GM23338 (cell line): ENCODE results near the gene GTF3C6. TPM values are rescaled to one million over a fixed set of nuclear protein-coding genes. Genes with fewer than 3 reads are reported as not detected.

Source experiments
- ATAC-seq: fragments of 200-7000 bp; cut with Tn5 transposase; 3 replicates; pipeline ENCODE4 v1.9.1; 2020
- DNase-seq: peaks from one replicate; pipeline ENCODE4 v3.0.0-alpha.2; 2015; ENCODE audit warnings: low spot score
- H2AFZ ChIP-seq: fragments of 200-600 bp; sonication (generic); 2 replicates; pipeline ENCODE4 v1.8.0; 2016; ENCODE audit warnings: antibody characterized with exemption, mild to moderate bottlenecking, moderate library complexity
- H3F3A ChIP-seq: fragments of 200-600 bp; sonication (generic); replicated peaks from 2 replicates; pipeline ENCODE4 v1.8.0; 2017; ENCODE audit warnings: antibody characterized with exemption, mixed run types, low read depth
- H3K27ac ChIP-seq: fragments of 200-600 bp; sonication (generic); 2 replicates; pipeline ENCODE4 v1.6.1; 2016; ENCODE audit warnings: low read depth
- H3K27me3 ChIP-seq: fragments of 200-600 bp; sonication (generic); 2 replicates; pipeline ENCODE4 v1.8.0; 2016; ENCODE audit warnings: mild to moderate bottlenecking, mixed run types, moderate library complexity; ENCODE audit not compliant: insufficient read depth
- H3K36me3 ChIP-seq: fragments of 200-600 bp; sonication (generic); 2 replicates; pipeline ENCODE4 v1.8.0; 2016; ENCODE audit warnings: mild to moderate bottlenecking; ENCODE audit not compliant: insufficient read depth
- H3K4me1 ChIP-seq: fragments of 200-600 bp; sonication (generic); 2 replicates; pipeline ENCODE4 v1.8.0; 2016; ENCODE audit warnings: mild to moderate bottlenecking, moderate library complexity; ENCODE audit not compliant: insufficient read depth
- H3K4me2 ChIP-seq: fragments of 200-600 bp; sonication (generic); 2 replicates; pipeline ENCODE4 v1.7.1; 2017; ENCODE audit warnings: mixed run types
- H3K4me3 ChIP-seq: fragments of 200-600 bp; sonication (generic); 2 replicates; pipeline ENCODE4 v1.6.1; 2016; ENCODE audit warnings: mixed run types
- H3K79me2 ChIP-seq: fragments of 200-600 bp; sonication (generic); replicated peaks from 2 replicates; pipeline ENCODE4 v1.8.0; 2017; ENCODE audit warnings: mild to moderate bottlenecking; ENCODE audit not compliant: insufficient read depth
- H3K9me2 ChIP-seq: fragments of 200-600 bp; sonication (generic); 2 replicates; pipeline ENCODE4 v1.8.0; 2017; ENCODE audit not compliant: insufficient read depth
- H4K20me1 ChIP-seq: fragments of 200-600 bp; sonication (generic); replicated peaks from 2 replicates; pipeline ENCODE4 v1.8.0; 2017; ENCODE audit warnings: mild to moderate bottlenecking; ENCODE audit not compliant: insufficient read depth
- H3K27ac Mint-ChIP-seq: 2 replicates; pipeline ENCODE4 v1.8.0; 2020; ENCODE audit warnings: inconsistent platforms, mild to moderate bottlenecking, moderate library complexity, mixed read lengths
- H3K27me3 Mint-ChIP-seq: 3 replicates; pipeline ENCODE4 v1.8.0; 2022; ENCODE audit warnings: low read depth, mild to moderate bottlenecking, moderate library complexity, mixed read lengths, inconsistent platforms; ENCODE audit not compliant: insufficient read depth, poor library complexity
- H3K36me3 Mint-ChIP-seq: 3 replicates; pipeline ENCODE4 v1.8.0; 2021; ENCODE audit warnings: low read depth, mild to moderate bottlenecking, inconsistent platforms, moderate library complexity, mixed read lengths
- H3K4me1 Mint-ChIP-seq: 3 replicates; pipeline ENCODE4 v1.8.0; 2020; ENCODE audit warnings: mild to moderate bottlenecking, inconsistent platforms, mixed read lengths
- H3K4me3 Mint-ChIP-seq: 3 replicates; pipeline ENCODE4 v1.8.0; 2021; ENCODE audit warnings: moderate library complexity, mild to moderate bottlenecking, inconsistent platforms, mixed read lengths
- H3K9me3 Mint-ChIP-seq: 3 replicates; pipeline ENCODE4 v1.8.0; 2020; ENCODE audit warnings: moderate library complexity, mild to moderate bottlenecking, inconsistent platforms, mixed read lengths
- STAT1 ChIP-seq: IDR thresholded peaks from one replicate; pipeline ENCODE4 v1.6.1; 2016; ENCODE audit warnings: antibody characterized with exemption; ENCODE audit not compliant: unreplicated experiment
- ZNF114 ChIP-seq: fragments of 250-450 bp; sonication (Bioruptor Pico); IDR thresholded peaks from 2 replicates; pipeline ENCODE4 v1.5.0; 2020; ENCODE audit warnings: mild to moderate bottlenecking, moderate library complexity
- ZNF331 ChIP-seq: fragments of 250-450 bp; sonication (Bioruptor Pico); IDR thresholded peaks from 2 replicates; pipeline ENCODE4 v1.5.0; 2020; ENCODE audit warnings: low read depth, mild to moderate bottlenecking, moderate library complexity
- polyA plus RNA-seq: library from polyadenylated mRNA; unstranded; fragments of >200 nt; fragmentation: Nextera tagmentation; extraction: Ambion mirVana; gene quantifications from 2 replicates; pipeline ENCODE4 v1.2.1, GENCODE V29; 2016
- total RNA-seq: library from RNA; depleted of rRNA; stranded (reverse); fragments of >200 nt; shearing (Covaris generic); gene quantifications from 2 replicates; pipeline ENCODE4 v1.2.3, GENCODE V29; 2014
- TF ChIP-seq, protein P1 (sequence below): fragments of 250-450 bp; sonication (Bioruptor Pico); IDR thresholded peaks from 2 replicates; pipeline ENCODE4 v1.5.0; 2020; ENCODE audit warnings: mild to moderate bottlenecking, moderate library complexity
- TF ChIP-seq, protein P2 (sequence below), 2 experiments: fragments of 200-600 bp in 1 of 2; sonication (generic) in 1 of 2; conservative IDR thresholded peaks; 2 replicates each; pipeline versions ENCODE4 v1.5.1 to v1.6.1; 2016 to 2017; ENCODE audit warnings: antibody characterized with exemption in 2 of 2, low read depth in 2 of 2, mild to moderate bottlenecking in 2 of 2, moderate library complexity in 1 of 2

The GTF3C6 gene
- total and polyA plus RNA-seq, 2 experiments from 2014 or later = 41.2 to 245 TPM

DNA sequence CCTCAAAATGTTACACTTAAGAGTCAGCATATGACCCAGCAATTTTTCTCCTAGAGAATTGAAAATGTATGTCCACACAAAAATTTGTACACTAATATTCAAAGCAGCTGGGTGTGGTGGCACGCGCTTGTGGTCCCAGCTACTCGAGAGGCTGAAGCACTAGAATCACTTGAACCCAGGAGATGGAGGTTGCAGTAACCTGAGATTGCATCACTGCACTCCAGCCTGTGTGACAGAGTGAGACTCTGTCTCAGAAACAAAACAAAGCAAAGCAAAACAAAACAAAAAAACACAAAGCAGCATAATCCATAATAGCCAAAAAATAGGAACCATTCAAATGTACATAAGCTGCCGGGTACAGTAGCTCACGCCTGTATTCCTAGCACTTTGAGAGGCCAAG, 21.7 kb downstream of the GTF3C6 start:
- H3K79me2 ChIP-seq = peaks cover 32% of the 10 kb centered on the region
- peaks cover 6% of the 10 kb centered on the region for H3K36me3 ChIP-seq
- H3K27me3 ChIP-seq = no peaks in the 10 kb centered on the region
- no peak for ATAC-seq
- no peak for DNase-seq
- H4K20me1 ChIP-seq = peaks cover 9% of the 10 kb centered on the region
- H3K4me1 Mint-ChIP-seq = peaks cover 14% of the 10 kb centered on the region
- H2AFZ ChIP-seq = no peak overlapping the region
- H3K4me3 Mint-ChIP-seq = peak overlapping the region; percentile 99; the same call in 2 of the 3 replicates
- no peak overlapping the region for H3K27ac Mint-ChIP-seq
- peaks cover 18% of the 10 kb centered on the region for H3K9me3 Mint-ChIP-seq
- H3K27me3 Mint-ChIP-seq = peaks cover 2% of the 10 kb centered on the region
- no peak overlapping the region for H3K4me3 ChIP-seq
- TF ChIP-seq STAT1 (no peak), ZNF331 (CRISPR knock-in tag) (no peak), ZNF114 (CRISPR knock-in tag) (no peak)
- TF ChIP-seq, protein P1, sequence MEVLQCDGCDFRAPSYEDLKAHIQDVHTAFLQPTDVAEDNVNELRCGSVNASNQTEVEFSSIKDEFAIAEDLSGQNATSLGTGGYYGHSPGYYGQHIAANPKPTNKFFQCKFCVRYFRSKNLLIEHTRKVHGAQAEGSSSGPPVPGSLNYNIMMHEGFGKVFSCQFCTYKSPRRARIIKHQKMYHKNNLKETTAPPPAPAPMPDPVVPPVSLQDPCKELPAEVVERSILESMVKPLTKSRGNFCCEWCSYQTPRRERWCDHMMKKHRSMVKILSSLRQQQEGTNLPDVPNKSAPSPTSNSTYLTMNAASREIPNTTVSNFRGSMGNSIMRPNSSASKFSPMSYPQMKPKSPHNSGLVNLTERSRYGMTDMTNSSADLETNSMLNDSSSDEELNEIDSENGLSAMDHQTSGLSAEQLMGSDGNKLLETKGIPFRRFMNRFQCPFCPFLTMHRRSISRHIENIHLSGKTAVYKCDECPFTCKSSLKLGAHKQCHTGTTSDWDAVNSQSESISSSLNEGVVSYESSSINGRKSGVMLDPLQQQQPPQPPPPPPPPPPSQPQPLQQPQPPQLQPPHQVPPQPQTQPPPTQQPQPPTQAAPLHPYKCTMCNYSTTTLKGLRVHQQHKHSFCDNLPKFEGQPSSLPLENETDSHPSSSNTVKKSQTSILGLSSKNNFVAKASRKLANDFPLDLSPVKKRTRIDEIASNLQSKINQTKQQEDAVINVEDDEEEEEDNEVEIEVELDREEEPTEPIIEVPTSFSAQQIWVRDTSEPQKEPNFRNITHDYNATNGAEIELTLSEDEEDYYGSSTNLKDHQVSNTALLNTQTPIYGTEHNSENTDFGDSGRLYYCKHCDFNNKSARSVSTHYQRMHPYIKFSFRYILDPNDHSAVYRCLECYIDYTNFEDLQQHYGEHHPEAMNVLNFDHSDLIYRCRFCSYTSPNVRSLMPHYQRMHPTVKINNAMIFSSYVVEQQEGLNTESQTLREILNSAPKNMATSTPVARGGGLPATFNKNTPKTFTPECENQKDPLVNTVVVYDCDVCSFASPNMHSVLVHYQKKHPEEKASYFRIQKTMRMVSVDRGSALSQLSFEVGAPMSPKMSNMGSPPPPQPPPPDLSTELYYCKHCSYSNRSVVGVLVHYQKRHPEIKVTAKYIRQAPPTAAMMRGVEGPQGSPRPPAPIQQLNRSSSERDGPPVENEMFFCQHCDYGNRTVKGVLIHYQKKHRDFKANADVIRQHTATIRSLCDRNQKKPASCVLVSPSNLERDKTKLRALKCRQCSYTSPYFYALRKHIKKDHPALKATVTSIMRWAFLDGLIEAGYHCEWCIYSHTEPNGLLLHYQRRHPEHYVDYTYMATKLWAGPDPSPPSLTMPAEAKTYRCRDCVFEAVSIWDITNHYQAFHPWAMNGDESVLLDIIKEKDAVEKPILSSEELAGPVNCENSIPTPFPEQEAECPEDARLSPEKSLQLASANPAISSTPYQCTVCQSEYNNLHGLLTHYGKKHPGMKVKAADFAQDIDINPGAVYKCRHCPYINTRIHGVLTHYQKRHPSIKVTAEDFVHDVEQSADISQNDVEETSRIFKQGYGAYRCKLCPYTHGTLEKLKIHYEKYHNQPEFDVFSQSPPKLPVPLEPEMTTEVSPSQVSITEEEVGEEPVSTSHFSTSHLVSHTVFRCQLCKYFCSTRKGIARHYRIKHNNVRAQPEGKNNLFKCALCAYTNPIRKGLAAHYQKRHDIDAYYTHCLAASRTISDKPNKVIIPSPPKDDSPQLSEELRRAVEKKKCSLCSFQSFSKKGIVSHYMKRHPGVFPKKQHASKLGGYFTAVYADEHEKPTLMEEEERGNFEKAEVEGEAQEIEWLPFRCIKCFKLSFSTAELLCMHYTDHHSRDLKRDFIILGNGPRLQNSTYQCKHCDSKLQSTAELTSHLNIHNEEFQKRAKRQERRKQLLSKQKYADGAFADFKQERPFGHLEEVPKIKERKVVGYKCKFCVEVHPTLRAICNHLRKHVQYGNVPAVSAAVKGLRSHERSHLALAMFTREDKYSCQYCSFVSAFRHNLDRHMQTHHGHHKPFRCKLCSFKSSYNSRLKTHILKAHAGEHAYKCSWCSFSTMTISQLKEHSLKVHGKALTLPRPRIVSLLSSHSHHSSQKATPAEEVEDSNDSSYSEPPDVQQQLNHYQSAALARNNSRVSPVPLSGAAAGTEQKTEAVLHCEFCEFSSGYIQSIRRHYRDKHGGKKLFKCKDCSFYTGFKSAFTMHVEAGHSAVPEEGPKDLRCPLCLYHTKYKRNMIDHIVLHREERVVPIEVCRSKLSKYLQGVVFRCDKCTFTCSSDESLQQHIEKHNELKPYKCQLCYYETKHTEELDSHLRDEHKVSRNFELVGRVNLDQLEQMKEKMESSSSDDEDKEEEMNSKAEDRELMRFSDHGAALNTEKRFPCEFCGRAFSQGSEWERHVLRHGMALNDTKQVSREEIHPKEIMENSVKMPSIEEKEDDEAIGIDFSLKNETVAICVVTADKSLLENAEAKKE = no peak
- TF ChIP-seq, protein P2, sequence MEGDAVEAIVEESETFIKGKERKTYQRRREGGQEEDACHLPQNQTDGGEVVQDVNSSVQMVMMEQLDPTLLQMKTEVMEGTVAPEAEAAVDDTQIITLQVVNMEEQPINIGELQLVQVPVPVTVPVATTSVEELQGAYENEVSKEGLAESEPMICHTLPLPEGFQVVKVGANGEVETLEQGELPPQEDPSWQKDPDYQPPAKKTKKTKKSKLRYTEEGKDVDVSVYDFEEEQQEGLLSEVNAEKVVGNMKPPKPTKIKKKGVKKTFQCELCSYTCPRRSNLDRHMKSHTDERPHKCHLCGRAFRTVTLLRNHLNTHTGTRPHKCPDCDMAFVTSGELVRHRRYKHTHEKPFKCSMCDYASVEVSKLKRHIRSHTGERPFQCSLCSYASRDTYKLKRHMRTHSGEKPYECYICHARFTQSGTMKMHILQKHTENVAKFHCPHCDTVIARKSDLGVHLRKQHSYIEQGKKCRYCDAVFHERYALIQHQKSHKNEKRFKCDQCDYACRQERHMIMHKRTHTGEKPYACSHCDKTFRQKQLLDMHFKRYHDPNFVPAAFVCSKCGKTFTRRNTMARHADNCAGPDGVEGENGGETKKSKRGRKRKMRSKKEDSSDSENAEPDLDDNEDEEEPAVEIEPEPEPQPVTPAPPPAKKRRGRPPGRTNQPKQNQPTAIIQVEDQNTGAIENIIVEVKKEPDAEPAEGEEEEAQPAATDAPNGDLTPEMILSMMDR (conservative IDR thresholded peaks at IDR 0.05; ENCODE audit: low read depth in 2 of 2) = no peak
- peaks cover 5% of the 10 kb centered on the region; the same call in 1 of the 2 replicates for H3F3A ChIP-seq
- no peak overlapping the region for H3K27ac ChIP-seq
- H3K4me1 ChIP-seq = 0 out of 2 replicates have a peak, but pooled peaks cover 9% of the 10 kb centered on the region
- H3K4me2 ChIP-seq = no peak overlapping the region
- peaks cover 36% of the 10 kb centered on the region for H3K36me3 Mint-ChIP-seq
- H3K9me2 ChIP-seq = peaks cover 10% of the 10 kb centered on the region
